T-helper 1 cell (primary cell): Measurements from ENCODE around the gene FUT7.
A peak's percentile ranks its signal among the peaks of the same experiment; 100 is the strongest.
"Not testable (repeated sequence)": the region's sequence is repeated elsewhere in the genome, so short reads cannot be mapped to it uniquely, and the experiment has no call there.

Source experiments
- DNase-seq, 5 donors: peaks; one replicate each; pipeline ENCODE4 v3.0.0-alpha.2; 2012 to 2020

Gene FUT7

DNA sequence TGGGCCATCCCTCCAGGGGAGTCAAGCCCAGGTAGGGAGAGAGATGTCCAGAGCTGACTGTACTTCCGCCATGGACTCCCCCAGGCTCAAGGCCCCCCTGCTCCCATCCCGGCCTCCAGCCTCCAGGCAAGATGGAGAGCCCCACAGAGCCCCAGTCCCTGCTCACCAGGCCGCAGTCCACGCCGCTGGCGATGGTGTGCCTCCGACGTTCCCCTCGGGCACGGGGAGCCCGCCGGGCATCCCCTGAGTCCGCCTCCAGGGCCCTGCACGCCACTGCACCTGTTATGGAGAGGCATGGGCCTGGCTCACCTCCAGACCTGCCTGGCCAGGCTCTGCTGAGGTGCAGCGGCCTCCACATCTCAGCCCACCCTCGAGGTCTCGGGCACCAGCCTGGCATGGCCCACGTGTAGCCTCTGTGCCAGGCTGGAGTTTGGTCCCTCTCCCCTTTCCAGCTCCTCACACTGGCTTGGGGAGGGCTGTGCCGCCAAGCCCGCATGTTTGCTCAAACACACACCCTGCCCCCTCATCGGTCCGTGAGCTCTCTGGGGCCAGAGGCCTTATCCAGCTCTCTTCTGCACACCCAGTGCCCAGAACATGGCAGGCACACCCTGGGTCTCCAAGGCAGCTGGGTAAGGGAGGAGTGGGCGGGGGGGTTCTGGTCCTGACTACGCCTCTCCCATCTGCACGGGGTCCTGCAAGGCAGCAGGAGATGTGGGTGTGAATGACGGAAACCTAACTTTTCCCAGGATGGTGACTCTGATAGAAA, 34.4 kb upstream of the FUT7 start:
- DNase-seq, result no peak

DNA sequence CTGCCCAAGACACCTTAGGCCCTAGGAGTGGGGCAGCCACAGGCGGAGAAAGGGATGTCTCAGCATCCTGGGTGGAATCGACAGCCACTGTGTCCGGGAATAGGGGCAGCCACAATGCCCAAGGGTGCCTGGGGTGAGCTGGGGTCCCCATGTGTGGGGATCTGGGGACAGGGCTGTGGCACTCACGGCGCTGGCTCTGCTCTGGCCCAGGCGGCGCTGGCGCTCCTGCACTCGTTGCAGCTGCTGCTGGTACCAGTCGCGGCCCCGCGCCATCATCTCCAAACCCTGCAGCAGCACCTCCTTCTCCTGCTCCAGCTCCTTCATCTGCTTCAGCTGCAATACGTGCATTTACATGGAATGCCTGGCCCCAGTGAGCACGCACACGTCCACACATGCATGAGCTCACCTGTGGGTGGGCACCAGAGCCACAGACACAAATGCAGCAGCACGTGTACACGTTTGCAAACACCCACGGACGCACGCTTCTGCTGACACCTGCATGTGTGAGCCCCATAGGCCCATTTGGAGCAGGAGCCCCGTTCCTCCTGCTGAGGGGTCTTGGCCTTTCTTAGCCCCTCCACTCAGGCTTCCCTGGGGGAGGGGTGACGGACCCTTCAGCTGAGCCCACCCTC, 33.6 kb upstream of the FUT7 start:
- DNase-seq, result no peak

DNA sequence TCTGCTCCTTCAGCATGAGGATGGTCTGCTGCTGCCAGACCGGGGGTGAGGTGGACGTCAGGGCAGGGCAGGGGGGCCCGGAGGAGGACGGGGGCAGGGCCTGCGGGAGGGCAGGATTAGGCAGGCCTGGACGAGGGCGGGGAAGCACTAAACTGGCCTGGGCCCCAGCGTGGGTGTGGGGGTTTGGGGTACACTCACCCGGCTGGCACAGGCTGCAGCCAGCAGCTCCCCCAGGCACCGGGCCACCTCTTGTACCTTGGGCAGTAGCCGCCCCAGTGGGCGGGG, 32.9 kb upstream of the FUT7 start:
- no peak for DNase-seq

DNA sequence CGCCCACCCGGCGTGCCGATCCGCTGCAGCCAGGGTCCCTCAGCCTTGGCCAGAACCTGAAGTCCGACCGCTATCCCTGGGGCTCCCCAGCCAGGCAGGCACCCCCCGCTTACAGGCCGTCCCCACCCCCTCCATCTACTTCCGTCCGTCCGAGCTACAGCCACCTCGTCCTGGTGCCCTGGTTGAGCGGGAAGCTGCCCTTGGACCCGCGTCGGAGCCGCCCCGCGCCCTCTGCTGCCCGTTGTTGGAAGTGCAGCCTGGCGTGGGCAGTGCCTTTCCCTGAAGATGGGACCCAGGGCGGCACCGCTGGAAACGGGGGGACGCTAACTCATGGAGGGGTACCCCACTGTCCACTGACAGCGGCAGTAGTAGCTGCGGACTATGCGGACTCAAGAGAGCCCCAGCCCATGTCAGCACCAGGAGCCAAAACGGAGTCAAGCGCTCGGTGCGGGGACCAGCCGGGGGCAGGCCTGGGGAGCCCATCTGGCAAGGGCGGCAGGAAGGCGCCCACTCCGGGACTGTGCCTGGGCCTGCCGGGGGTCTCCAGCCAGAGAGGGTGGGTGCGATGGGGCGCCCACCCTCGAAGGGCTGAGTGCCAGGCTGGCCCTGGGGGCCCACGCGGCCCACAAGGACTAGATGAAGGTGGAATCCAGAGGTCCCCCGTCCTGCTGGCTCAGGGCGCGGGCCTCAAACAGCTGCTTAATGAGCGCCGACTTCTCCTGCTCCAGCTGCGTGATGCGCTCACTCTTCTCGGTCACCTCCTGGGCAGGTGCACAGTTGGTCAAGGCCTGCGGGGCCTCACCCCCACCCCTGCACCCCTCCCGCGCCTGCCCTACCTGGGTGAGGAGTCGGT, 32.4 kb upstream of the FUT7 start:
- DNase-seq, result peak in 2 of 5 donors; percentile 41 to 43

DNA sequence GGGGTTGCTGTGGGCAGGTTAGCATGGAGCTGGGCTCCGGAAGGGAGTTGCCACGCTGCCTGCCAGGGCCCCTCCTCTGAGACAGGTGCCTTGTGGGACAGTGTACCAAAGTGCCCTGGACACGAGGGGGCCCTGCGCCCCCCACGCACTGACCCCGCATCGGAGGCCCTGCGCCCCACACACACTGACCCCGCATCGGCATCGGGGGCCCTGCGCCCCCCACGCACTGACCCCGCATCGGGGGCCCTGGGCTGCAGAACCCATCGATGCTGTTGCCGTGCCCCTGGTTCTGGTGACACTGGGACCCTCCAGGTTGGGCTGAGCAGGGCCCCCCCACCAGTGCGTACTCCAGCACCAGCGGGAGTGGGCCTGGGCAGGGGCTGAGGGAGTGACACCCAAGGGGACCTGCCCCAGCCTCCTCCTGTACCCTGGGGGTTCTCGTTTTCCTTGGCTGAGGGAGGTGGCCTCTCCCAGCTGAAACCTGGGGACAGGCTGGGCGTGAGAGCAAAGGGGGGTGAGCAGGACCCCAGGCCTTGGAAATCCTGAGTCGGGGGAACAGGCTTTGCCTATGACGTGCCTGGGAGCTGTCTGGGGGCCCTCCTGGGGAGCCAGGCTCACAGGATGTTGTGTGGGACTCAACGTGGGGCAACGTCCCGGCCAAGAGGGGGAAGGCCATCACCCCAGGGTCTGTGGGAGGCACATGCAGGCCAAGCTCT, 31.6 kb upstream of the FUT7 start:
- no peak for DNase-seq

- DNase-seq, result not testable (repeated sequence)
These were observed 30.9 kb upstream of the FUT7 start for GRCh38 chr9:137062798-137063197.

- DNase-seq, result no peak
These were observed 30.5 kb upstream of the FUT7 start for GRCh38 chr9:137062384-137062783.

DNA sequence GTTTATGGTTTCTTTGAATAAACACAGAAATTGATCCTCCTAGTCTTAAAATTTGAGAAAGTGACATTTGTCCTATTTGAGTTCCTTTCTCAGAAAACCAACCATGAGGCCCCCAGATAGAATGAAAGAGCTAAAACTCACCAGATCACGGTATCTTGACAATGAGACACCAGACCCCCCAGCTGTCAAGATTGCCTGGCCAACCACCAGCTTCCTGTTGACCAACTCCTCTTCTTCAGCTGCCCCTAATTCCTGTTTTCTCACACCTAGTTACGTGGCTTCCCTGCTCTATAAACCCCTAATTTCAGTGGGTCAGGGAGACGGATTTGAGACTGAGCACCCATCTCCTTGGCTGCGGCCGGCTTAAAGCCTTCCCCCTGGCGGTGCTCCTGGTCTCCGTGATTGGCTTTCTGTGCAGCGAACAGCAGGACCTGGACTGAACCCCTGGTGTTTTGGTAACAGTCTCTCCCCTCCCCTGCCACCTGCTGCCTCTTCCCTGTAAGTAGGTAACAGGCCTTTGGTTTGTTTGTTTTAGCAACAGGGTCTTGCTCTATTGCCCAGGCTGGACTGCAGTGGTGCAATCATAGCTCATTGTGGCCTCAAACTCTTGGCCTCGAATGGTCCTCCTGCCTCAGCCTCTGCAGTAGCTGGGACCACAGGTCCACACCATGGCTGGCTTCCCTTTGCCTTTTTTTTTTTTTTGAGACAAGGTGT, 26.8 kb upstream of the FUT7 start:
- no peak for DNase-seq

- DNase-seq, result no peak
These were observed 25.7 kb upstream of the FUT7 start for GRCh38 chr9:137057545-137057944.

GRCh38 chr9:137056739-137057415, 25.0 kb upstream of the FUT7 start:
- no peak for DNase-seq

DNA sequence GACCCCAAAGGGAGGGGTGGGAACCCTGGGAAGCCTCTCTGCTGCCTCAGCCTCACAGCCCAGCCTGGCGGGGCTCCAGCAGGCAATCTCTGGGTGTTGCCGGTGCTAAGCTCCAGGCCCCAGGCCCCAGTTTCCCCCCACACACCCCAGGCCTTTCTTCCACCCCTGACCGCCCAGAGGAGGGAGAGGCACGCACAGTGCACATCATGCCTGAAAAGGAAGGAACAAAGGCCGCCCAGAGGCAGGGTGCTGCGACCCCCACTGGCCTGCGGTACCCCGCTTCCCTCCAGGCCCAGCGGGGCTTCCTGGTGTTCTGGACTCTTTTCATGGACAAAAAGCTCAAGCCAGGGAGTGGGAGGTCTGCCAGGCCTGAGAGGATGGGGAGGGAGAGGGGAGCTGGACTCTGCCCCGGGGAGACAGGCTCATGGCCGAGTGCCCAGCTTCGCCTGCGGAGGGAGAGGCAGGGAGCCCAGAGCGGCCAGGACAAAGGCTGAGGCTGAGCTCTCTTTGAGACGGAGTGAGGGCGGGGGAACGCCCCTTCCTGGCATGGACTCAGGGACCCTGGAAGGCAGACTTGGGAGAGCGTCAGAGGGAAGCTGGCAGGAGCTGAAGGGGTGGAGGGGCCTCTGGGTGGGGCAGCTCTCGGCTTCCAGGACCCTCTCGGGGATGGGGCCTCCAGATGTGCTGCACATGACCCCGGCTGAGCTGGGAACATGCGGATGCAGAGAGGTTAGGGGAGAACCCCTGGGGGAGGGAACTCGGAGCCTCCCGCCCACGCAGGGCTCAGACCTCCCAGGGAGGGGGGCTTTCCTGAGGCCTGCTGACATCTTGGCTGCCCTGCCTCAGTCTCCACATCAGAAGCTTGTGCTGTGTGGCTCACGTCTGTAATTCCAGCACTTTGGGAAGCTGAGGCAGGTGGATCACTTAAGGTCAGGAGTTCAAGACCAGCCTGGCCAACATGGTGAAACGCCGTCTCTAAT, 23.8 kb upstream of the FUT7 start:
- no peak for DNase-seq

DNA sequence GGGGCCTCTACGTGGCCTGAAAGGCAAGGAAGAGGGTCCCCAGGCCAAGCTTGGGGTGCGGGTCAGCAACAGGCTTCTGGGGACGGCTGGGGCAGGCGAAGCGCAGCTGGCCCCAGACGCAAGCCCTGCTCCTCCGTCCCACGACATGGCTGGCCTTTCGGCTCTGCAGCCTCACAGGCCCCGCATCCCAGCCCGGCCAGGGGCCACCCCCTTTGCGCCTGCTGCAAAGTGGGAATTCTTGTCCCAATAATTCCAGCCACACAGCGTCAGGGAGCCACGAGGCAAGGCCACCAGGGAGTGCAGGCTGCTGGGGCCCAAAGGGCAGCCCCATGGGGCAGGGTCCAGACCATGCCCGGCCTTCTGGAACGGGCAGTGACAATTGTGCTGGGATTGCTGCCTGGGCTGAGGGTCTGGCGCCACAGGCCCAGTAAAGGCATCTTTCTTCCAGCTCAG, 23.1 kb upstream of the FUT7 start:
- DNase-seq, result no peak

GRCh38 chr9:137053944-137054931, 22.4 kb upstream of the FUT7 start, which contains the start of gene ENTPD2:
TSS of gene ENTPD2 (minus strand) at chr9:137054061. CDS start at chr9:137053997, 64 bp downstream.
- DNase-seq, result peak in 1 of 5 donors; percentile 43

- DNase-seq, result no peak
These were observed 21.4 kb upstream of the FUT7 start for GRCh38 chr9:137052998-137053943.

DNA sequence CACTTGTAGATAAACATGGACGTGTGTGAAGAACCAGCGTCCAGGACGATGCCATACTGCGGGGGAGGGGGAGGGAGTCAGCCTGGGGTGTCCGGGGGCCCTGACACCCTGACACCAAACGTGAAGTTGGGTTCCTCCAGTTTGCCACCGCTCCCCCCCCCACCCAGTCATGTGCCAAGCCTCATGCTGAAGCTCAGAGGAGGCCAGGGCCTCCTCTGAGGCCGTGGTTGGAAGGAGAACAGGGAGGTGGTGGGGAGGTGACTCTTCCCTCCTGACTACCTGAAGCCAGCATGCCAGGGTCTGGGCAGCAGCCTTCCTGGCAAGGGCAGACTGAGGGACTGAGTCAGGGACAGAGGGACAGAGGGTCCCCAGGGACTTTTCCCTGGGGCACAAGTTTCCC, 20.4 kb upstream of the FUT7 start:
- no peak for DNase-seq

GRCh38 chr9:137051145-137051724, 19.3 kb upstream of the FUT7 start:
- DNase-seq, result no peak

- no peak for DNase-seq
These were observed 18.7 kb upstream of the FUT7 start for GRCh38 chr9:137050570-137050969.
